ENCODE results near the gene LAMA2.

LAMA2 gene

DNA sequence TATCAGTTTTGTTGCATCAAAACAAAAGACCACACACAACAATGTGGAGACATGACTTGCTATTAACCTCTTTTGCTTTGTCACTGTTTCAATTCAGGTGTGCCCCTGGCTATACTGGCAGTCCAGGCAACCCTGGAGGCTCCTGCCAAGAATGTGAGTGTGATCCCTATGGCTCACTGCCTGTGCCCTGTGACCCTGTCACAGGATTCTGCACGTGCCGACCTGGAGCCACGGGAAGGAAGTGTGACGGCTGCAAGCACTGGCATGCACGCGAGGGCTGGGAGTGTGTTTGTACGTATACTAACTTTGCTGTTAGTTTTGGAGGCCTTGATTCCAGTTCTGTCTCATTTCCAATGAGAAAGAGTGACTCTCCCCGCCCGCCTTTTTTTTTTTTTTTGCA lies 470.1 kb downstream of the LAMA2 start:
- Histone ChIP-seq H3K9me2 (replicated peaks; ENCODE audit: insufficient read depth, low read length) (no peaks in the 10 kb centered on the region), H4K20me1 (ENCODE audit: insufficient read depth, low read length) (no peaks in the 10 kb centered on the region), H3K79me2 (ENCODE audit: low read length) (no peaks in the 10 kb centered on the region), H3F3A (ENCODE audit: insufficient read depth, low read length) (no peaks in the 10 kb centered on the region), H3K4me1 (ENCODE audit: low read length) (0 out of 2 replicates have a peak, but pooled peaks cover 4% of the 10 kb centered on the region), H2AFZ (ENCODE audit: low read length) (no peak overlapping the region), H3K27ac (ENCODE audit: low read length) (no peak overlapping the region), H3K4me3 (ENCODE audit: low read length) (no peak overlapping the region), H3K27me3 (replicated peaks; ENCODE audit: insufficient read depth, low read length) (no peaks in the 10 kb centered on the region), H3K36me3 (replicated peaks; ENCODE audit: insufficient read depth, low read length) (no peaks in the 10 kb centered on the region; the same call in 1 of the 2 replicates), H3K9me3 (replicated peaks; ENCODE audit: insufficient read depth, low read length) (no peaks in the 10 kb centered on the region), H3K4me2 (ENCODE audit: low read depth, low read length) (no peak overlapping the region), H3K9ac (ENCODE audit: low read length) (no peak overlapping the region)
- DNase-seq = no peak
- TF ChIP-seq, protein P1, sequence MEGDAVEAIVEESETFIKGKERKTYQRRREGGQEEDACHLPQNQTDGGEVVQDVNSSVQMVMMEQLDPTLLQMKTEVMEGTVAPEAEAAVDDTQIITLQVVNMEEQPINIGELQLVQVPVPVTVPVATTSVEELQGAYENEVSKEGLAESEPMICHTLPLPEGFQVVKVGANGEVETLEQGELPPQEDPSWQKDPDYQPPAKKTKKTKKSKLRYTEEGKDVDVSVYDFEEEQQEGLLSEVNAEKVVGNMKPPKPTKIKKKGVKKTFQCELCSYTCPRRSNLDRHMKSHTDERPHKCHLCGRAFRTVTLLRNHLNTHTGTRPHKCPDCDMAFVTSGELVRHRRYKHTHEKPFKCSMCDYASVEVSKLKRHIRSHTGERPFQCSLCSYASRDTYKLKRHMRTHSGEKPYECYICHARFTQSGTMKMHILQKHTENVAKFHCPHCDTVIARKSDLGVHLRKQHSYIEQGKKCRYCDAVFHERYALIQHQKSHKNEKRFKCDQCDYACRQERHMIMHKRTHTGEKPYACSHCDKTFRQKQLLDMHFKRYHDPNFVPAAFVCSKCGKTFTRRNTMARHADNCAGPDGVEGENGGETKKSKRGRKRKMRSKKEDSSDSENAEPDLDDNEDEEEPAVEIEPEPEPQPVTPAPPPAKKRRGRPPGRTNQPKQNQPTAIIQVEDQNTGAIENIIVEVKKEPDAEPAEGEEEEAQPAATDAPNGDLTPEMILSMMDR (IDR thresholded peaks at IDR 0.05; ENCODE audit: low read length) = no peak
- TF ChIP-seq EZH2phosphoT487 (IDR thresholded peaks at IDR 0.05; ENCODE audit: low read length) (no peak), EZH2 (optimal IDR thresholded peaks at IDR 0.05; ENCODE audit: low read depth, low read length) (no peak)

- Histone ChIP-seq H3K79me2 (ENCODE audit: low read length) (no peaks in the 10 kb centered on the region), H3K4me2 (ENCODE audit: low read depth, low read length) (no peak overlapping the region), H3K36me3 (replicated peaks; ENCODE audit: insufficient read depth, low read length) (no peaks in the 10 kb centered on the region; the same call in 1 of the 2 replicates), H3K4me1 (ENCODE audit: low read length) (peaks cover 13% of the 10 kb centered on the region), H3K27ac (ENCODE audit: low read length) (no peak overlapping the region), H3K9ac (ENCODE audit: low read length) (no peak overlapping the region), H3K9me3 (replicated peaks; ENCODE audit: insufficient read depth, low read length) (no peaks in the 10 kb centered on the region), H3K4me3 (ENCODE audit: low read length) (no peak overlapping the region), H3K9me2 (replicated peaks; ENCODE audit: insufficient read depth, low read length) (no peaks in the 10 kb centered on the region), H3K27me3 (replicated peaks; ENCODE audit: insufficient read depth, low read length) (no peaks in the 10 kb centered on the region), H4K20me1 (ENCODE audit: insufficient read depth, low read length) (no peaks in the 10 kb centered on the region), H2AFZ (ENCODE audit: low read length) (no peak overlapping the region), H3F3A (ENCODE audit: insufficient read depth, low read length) (0 out of 2 replicates have a peak, but pooled peaks cover 3% of the 10 kb centered on the region)
- DNase-seq = no peak
- TF ChIP-seq, protein P1 (IDR thresholded peaks at IDR 0.05; ENCODE audit: low read length) = no peak
- no peak for TF ChIP-seq EZH2 (optimal IDR thresholded peaks at IDR 0.05; ENCODE audit: low read depth, low read length)
- no peak for TF ChIP-seq EZH2phosphoT487 (IDR thresholded peaks at IDR 0.05; ENCODE audit: low read length)
Observed at GRCh38 chr6:129356129-129356528, 473.2 kb downstream of the LAMA2 start.

DNA sequence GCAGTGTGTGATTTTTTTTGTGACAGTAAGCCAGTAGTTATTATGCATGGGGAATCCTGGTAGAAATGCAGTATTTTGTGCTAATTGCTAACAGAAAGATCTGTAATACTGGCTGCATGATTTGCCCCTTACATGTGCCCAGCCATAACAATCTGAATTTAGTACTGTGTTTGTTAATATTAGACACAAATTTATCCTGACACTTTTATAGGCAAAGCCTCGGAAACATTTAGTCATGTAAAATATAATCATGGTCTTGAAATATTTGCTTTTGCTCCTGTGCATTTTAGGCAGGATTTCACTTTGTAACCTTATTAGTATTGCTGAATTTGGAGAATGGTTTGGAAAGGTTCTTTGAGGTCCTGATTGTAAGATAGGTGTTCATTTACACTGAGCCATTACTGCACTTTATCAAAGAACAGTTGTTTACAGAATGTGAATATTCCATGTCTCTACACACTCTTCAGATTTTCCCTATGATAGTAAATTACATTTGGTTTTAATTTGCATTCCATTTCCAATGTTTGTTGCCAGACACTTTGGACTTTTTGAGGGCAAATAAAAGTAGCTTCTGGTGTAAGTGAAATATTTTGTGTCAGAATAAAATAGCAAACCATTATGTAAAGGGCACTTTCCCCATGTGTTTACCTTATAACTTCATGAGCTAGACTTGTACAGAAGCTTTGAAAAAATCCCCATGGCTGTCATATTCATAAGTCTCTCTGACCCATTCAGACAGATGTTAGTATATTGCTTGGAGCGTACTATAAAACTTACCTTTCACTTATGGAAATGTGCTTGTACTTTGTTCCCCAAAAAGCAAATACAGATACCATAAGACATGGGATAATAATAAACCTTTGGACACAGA lies 477.1 kb downstream of the LAMA2 start:
- H3K9me3 ChIP-seq (replicated peaks; ENCODE audit: insufficient read depth, low read length) = no peaks in the 10 kb centered on the region
- TF ChIP-seq EZH2 (optimal IDR thresholded peaks at IDR 0.05; ENCODE audit: low read depth, low read length) (no peak), EZH2phosphoT487 (IDR thresholded peaks at IDR 0.05; ENCODE audit: low read length) (no peak)
- TF ChIP-seq, protein P1 (IDR thresholded peaks at IDR 0.05; ENCODE audit: low read length) = no peak
- 0 out of 2 replicates have a peak, but pooled peaks cover 3% of the 10 kb centered on the region for H3F3A ChIP-seq (ENCODE audit: insufficient read depth, low read length)
- H3K36me3 ChIP-seq (replicated peaks; ENCODE audit: insufficient read depth, low read length) = no peaks in the 10 kb centered on the region
- H3K4me2 ChIP-seq (ENCODE audit: low read depth, low read length) = no peak overlapping the region
- H3K4me3 ChIP-seq (ENCODE audit: low read length) = no peak overlapping the region
- peaks cover 13% of the 10 kb centered on the region for H3K4me1 ChIP-seq (ENCODE audit: low read length)
- H2AFZ ChIP-seq (ENCODE audit: low read length) = no peak overlapping the region
- H3K27ac ChIP-seq (ENCODE audit: low read length) = no peak overlapping the region
- no peak for DNase-seq
- no peaks in the 10 kb centered on the region for H3K9me2 ChIP-seq (replicated peaks; ENCODE audit: insufficient read depth, low read length)
- no peaks in the 10 kb centered on the region for H3K27me3 ChIP-seq (replicated peaks; ENCODE audit: insufficient read depth, low read length)
- no peak overlapping the region for H3K9ac ChIP-seq (ENCODE audit: low read length)
- H3K79me2 ChIP-seq (ENCODE audit: low read length) = no peaks in the 10 kb centered on the region
- no peaks in the 10 kb centered on the region for H4K20me1 ChIP-seq (ENCODE audit: insufficient read depth, low read length)
